GM23248 (cell line): Measurements from ENCODE around the gene OR7G3. TPM values are rescaled to one million over a fixed set of nuclear protein-coding genes. Genes with fewer than 3 reads are reported as not detected.

Experiments used
- DNase-seq: peaks from one replicate; pipeline ENCODE4 v3.0.0-alpha.2; 2015
- H2AFZ ChIP-seq: fragments of 200-600 bp; sonication (generic); 2 replicates; pipeline ENCODE4 v1.6.1; 2016; ENCODE audit warnings: antibody characterized with exemption
- H3F3A ChIP-seq: fragments of 200-600 bp; sonication (generic); 2 replicates; pipeline ENCODE4 v1.6.1; 2016; ENCODE audit warnings: mild to moderate bottlenecking, antibody characterized with exemption, mixed run types; ENCODE audit not compliant: insufficient read depth
- H3K27ac ChIP-seq: fragments of 200-600 bp; sonication (generic); 2 replicates; pipeline ENCODE4 v1.5.1; 2016; ENCODE audit warnings: mild to moderate bottlenecking
- H3K27me3 ChIP-seq: fragments of 200-600 bp; sonication (generic); replicated peaks from 2 replicates; pipeline ENCODE4 v1.6.1; 2016; ENCODE audit warnings: mild to moderate bottlenecking; ENCODE audit not compliant: insufficient read depth
- H3K36me3 ChIP-seq: fragments of 200-600 bp; sonication (generic); 2 replicates; pipeline ENCODE4 v1.6.1; 2016; ENCODE audit warnings: low read depth, mild to moderate bottlenecking
- H3K4me1 ChIP-seq: fragments of 200-600 bp; sonication (generic); 2 replicates; pipeline ENCODE4 v1.6.1; 2016; ENCODE audit warnings: mild to moderate bottlenecking; ENCODE audit not compliant: insufficient read depth
- H3K4me2 ChIP-seq: fragments of 200-600 bp; sonication (generic); one replicate; pipeline ENCODE4 v1.6.1; 2016; ENCODE audit warnings: mild to moderate bottlenecking; ENCODE audit not compliant: unreplicated experiment
- H3K4me3 ChIP-seq: fragments of 200-600 bp; sonication (generic); 2 replicates; pipeline ENCODE4 v1.5.1; 2016; ENCODE audit warnings: mild to moderate bottlenecking
- H3K79me2 ChIP-seq: fragments of 200-600 bp; sonication (generic); 2 replicates; pipeline ENCODE4 v1.6.1; 2016; ENCODE audit warnings: mild to moderate bottlenecking; ENCODE audit not compliant: insufficient read depth
- H3K9ac ChIP-seq: fragments of 200-600 bp; sonication (generic); 2 replicates; pipeline ENCODE4 v1.6.1; 2016; ENCODE audit warnings: mild to moderate bottlenecking
- H3K9me2 ChIP-seq: fragments of 200-600 bp; sonication (generic); 2 replicates; pipeline ENCODE4 v1.6.1; 2016; ENCODE audit warnings: mixed run types, mild to moderate bottlenecking, moderate library complexity; ENCODE audit not compliant: insufficient read depth
- H3K9me3 ChIP-seq: fragments of 200-600 bp; sonication (generic); one replicate; pipeline ENCODE4 v1.6.1; 2017; ENCODE audit warnings: low read depth
- H4K20me1 ChIP-seq: fragments of 200-600 bp; sonication (generic); 2 replicates; pipeline ENCODE4 v1.6.0; 2016; ENCODE audit not compliant: insufficient read depth
- EZH2 ChIP-seq: fragments of 200-600 bp; sonication (generic); IDR thresholded peaks from 2 replicates; pipeline ENCODE4 v1.6.1; 2018; ENCODE audit warnings: antibody characterized with exemption, mild to moderate bottlenecking; ENCODE audit not compliant: insufficient read depth, poor library complexity, severe bottlenecking
- EZH2phosphoT487 ChIP-seq: fragments of 200-600 bp; sonication (generic); IDR thresholded peaks from 2 replicates; pipeline ENCODE4 v1.6.1; 2018; ENCODE audit warnings: antibody characterized with exemption, moderate library complexity, mild to moderate bottlenecking, low read depth; ENCODE audit not compliant: insufficient read depth
- WGBS, 2 experiments: methylation state at CpG; one replicate each; pipeline ENCODE4 v1.1.6; 2015 to 2017; ENCODE audit warnings: low lambda C conversion rate in 2 of 2, low coverage in 1 of 2; ENCODE audit errors: missing lambda C conversion rate in 2 of 2; 5-methylcytosine and 5-hydroxymethylcytosine counted together
- in situ Hi-C: fragments of 300-500 bp; cut with MboI; formaldehyde crosslinking; loops from 2 replicates; pipeline ENCODE4 v1.15.0; 2020
- polyA plus RNA-seq: library from polyadenylated mRNA; unstranded; fragments of >200 nt; fragmentation: Nextera tagmentation; extraction: Ambion mirVana; gene quantifications from 2 replicates; pipeline ENCODE4 v1.2.1, GENCODE V29; 2016
- total RNA-seq: library from RNA; depleted of rRNA; stranded (reverse); fragments of >200 nt; shearing (Covaris generic); gene quantifications from 2 replicates; pipeline ENCODE4 v1.2.3, GENCODE V29; 2014

OR7G3 gene
- total and polyA plus RNA-seq, 2 experiments from 2014 or later, result not detected

DNA sequence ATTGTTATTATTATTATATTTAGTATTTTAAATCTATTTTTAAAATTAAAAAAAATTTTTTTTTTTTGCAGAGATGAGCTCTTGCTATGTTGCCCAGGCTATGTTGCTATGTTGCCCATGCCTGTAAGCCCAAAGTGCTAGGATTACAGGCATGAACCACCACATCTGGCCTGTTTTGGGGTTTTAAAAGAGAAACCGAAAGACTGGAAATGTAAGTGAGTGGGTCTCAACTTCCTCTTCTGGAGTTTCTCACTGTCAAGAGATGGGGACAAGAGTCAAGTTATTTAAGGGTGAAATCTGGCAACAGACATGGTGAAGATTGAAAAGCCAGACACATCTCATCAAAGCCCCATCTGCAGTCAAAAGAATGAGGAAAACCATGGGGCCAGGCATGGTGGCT lies 4.2 kb upstream of the OR7G3 start:
- H3K79me2 ChIP-seq, result no peaks in the 10 kb centered on the region
- no peak overlapping the region for H3K4me2 ChIP-seq
- no peak overlapping the region for H3K27ac ChIP-seq
- no peak overlapping the region for H3K4me3 ChIP-seq
- H3F3A ChIP-seq, result no peaks in the 10 kb centered on the region
- no peaks in the 10 kb centered on the region for H3K36me3 ChIP-seq
- no peaks in the 10 kb centered on the region for H3K27me3 ChIP-seq
- H3K9ac ChIP-seq, result no peak overlapping the region
- H3K4me1 ChIP-seq, result no peaks in the 10 kb centered on the region
- no peak for DNase-seq
- TF ChIP-seq EZH2phosphoT487 (no peak), EZH2 (no peak)
- H4K20me1 ChIP-seq, result no peaks in the 10 kb centered on the region
- in situ Hi-C loops, result loop anchor here (10.0 kb wide), 1 partner anchor 654 kb away; no protein-coding TSS in a partner anchor
- no peaks in the 10 kb centered on the region for H3K9me3 ChIP-seq
- no peak overlapping the region for H2AFZ ChIP-seq
- 19 to 51% methylated on average over 1 of the region's 1 CpG for WGBS, 2 experiments
- no peaks in the 10 kb centered on the region for H3K9me2 ChIP-seq

DNA sequence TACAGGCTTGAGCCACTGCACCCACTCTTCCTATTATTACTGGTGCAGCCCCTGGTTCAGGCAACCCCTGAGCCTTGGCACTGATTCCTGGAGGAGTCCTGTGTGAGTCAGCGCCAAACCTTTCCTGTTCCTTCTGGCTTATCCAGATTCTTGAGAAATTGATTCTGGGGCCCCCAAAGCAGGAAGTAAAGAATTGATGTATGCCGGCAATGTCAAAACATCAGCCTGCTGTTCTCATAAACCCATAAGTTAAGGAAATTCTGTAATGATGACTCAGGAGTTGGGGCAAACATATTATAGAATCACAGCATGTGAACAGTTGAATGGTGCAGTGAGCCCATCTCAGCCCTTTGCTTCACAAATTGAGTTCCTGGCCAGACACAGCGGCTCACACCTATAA lies 1.4 kb upstream of the OR7G3 start:
- WGBS, 2 experiments, result 35 to 43% methylated on average over 3 of the region's 3 CpGs
- in situ Hi-C loops, result no loop called here
- no peak overlapping the region for H3K9ac ChIP-seq

DNA sequence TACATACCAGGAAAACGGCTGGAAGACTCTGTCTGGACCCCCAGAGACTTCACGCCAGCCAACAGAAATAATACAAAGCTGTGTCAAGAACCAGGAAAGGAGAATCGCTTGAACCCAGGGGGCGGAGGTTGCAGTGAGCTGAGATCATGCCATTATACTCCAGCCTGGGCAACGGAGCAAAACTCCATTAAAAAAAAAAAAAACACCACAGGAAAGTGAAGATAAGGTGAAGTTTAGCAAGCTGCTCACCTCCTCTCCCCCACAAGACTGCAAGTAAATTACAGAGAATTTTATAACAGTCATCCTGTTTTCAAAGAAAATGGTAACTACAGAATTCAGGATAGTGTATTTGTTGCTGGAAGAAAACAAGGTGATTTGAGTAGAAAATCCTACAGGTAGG lies 10.2 kb downstream of the OR7G3 start:
- no peak for TF ChIP-seq EZH2
- no peak for TF ChIP-seq EZH2phosphoT487
- in situ Hi-C loops, result no loop called here
- no peak for DNase-seq
- WGBS, 2 experiments, result 26 to 31% methylated on average over 5 of the region's 5 CpGs
- Histone ChIP-seq H3K79me2 (no peaks in the 10 kb centered on the region), H3K36me3 (no peaks in the 10 kb centered on the region), H3K27me3 (no peaks in the 10 kb centered on the region), H3K27ac (no peak overlapping the region), H3K4me3 (no peak overlapping the region), H3F3A (no peaks in the 10 kb centered on the region), H3K9me3 (no peaks in the 10 kb centered on the region), H3K4me2 (no peak overlapping the region), H4K20me1 (no peaks in the 10 kb centered on the region), H3K4me1 (no peaks in the 10 kb centered on the region), H3K9ac (no peak overlapping the region), H3K9me2 (no peaks in the 10 kb centered on the region), H2AFZ (no peak overlapping the region)

More for the DNA sequence above, 1.4 kb upstream of the OR7G3 start:
- H3K27ac ChIP-seq, result no peak overlapping the region
- no peaks in the 10 kb centered on the region for H3K36me3 ChIP-seq
- peak; percentile 5 for DNase-seq
- TF ChIP-seq EZH2, result no peak
- TF ChIP-seq EZH2phosphoT487, result no peak
- H4K20me1 ChIP-seq, result no peaks in the 10 kb centered on the region
- no peaks in the 10 kb centered on the region for H3K9me3 ChIP-seq
- H3K27me3 ChIP-seq, result no peaks in the 10 kb centered on the region
- H3F3A ChIP-seq, result no peaks in the 10 kb centered on the region
- H3K79me2 ChIP-seq, result no peaks in the 10 kb centered on the region
- no peak overlapping the region for H3K4me3 ChIP-seq
- no peak overlapping the region for H3K4me2 ChIP-seq
- no peaks in the 10 kb centered on the region for H3K9me2 ChIP-seq
- no peaks in the 10 kb centered on the region for H3K4me1 ChIP-seq
- H2AFZ ChIP-seq, result no peak overlapping the region

DNA sequence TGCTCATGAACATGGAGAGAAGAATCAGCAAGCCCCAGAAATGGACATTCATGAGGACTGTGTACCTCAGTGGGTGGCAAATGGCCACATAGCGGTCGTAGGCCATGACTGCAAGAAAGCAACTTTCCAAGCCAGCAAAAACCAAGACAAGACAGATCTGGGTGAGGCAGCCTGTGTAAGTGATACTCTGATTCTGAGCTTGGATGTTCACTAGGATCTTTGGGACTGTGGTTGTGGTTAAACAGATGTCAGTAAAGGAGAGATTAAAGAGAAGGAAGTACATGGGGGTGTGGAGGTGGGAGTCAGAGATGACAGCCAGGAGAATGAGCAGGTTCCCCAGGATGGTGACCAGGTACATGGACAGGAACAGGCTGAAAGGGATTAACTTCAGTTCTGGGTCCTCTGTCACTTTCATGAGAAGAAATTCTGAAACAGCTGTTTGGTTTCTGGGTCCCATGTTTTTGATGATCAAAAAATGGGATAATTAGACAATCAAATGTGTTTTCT lies 11.4 kb downstream of the OR7G3 start, which contains the start of gene OR7G1:
OR7G1 (minus strand) TSS at position 457 of the 507 bp plus-strand sequence; CDS start at position 457, 0 bp downstream.
- Histone ChIP-seq H3K27me3 (no peaks in the 10 kb centered on the region), H2AFZ (no peak within 1 kb of the TSS), H3K36me3 (no peaks in the 10 kb centered on the region), H3K4me1 (no peaks in the 10 kb centered on the region), H3K79me2 (no peaks in the 10 kb centered on the region), H3K9me2 (no peaks in the 10 kb centered on the region), H3K4me2 (no peak within 1 kb of the TSS), H3K9me3 (no peaks in the 10 kb centered on the region), H3K9ac (no peak within 1 kb of the TSS), H3K27ac (no peak within 1 kb of the TSS), H3K4me3 (no peak within 1 kb of the TSS), H4K20me1 (no peaks in the 10 kb centered on the region), H3F3A (no peaks in the 10 kb centered on the region)
- in situ Hi-C loops, result no loop called here
- WGBS, 2 experiments, result 58 to 63% methylated on average over 2 of the region's 2 CpGs
- no peak for TF ChIP-seq EZH2phosphoT487
- TF ChIP-seq EZH2, result no peak
- DNase-seq, result no peak

DNA sequence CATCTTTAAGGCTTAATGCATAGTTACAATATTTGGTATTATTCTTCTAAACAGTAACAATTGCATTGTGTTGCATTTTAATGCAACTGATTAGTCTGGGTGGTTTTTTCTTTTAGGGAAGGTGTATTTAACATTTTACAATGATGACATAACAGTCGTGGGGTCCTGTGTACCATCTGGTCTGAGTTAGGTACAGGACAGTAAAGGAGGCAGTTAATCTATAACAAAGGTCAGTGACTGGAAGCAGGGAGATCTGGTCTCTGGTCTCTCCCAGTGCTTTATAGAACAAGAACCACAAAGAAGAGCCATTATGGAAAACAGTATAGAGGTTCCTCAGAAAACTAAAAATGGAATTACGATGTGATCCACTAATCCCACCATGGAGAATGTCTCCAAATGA lies 16.8 kb downstream of the OR7G3 start:
- TF ChIP-seq EZH2phosphoT487 (no peak), EZH2 (no peak)
- H3F3A ChIP-seq, result no peaks in the 10 kb centered on the region
- 0 to 5% methylated on average over 2 of the region's 2 CpGs for WGBS, 2 experiments
- no peak overlapping the region for H3K9ac ChIP-seq
- no peaks in the 10 kb centered on the region for H3K9me2 ChIP-seq
- H3K36me3 ChIP-seq, result no peaks in the 10 kb centered on the region
- no peak overlapping the region for H3K4me2 ChIP-seq
- no peaks in the 10 kb centered on the region for H3K9me3 ChIP-seq
- no peaks in the 10 kb centered on the region for H3K27me3 ChIP-seq
- no peaks in the 10 kb centered on the region for H3K4me1 ChIP-seq
- H3K27ac ChIP-seq, result no peak overlapping the region
- H2AFZ ChIP-seq, result no peak overlapping the region
- DNase-seq, result no peak
- H3K79me2 ChIP-seq, result no peaks in the 10 kb centered on the region
- H4K20me1 ChIP-seq, result no peaks in the 10 kb centered on the region
- in situ Hi-C loops, result no loop called here
- H3K4me3 ChIP-seq, result no peak overlapping the region
